GM12891 (cell line): Measurements from ENCODE around the gene VPS13D.

Source experiments
- PAX5 ChIP-seq: IDR thresholded peaks from 2 replicates; pipeline ENCODE4 v1.6.1; 2011; ENCODE audit warnings: low read length, moderate library complexity, mild to moderate bottlenecking; ENCODE audit not compliant: insufficient read depth, severe bottlenecking
- POLR2A ChIP-seq: IDR thresholded peaks from 2 replicates; pipeline ENCODE4 v1.6.1; 2011; ENCODE audit warnings: low read depth, low read length, control low read depth
- POLR2AphosphoS5 ChIP-seq: IDR thresholded peaks from 2 replicates; pipeline ENCODE4 v1.6.1; 2011; ENCODE audit warnings: low read depth, low read length, control low read depth
- TAF1 ChIP-seq: IDR thresholded peaks from 2 replicates; pipeline ENCODE4 v1.6.1; 2011; ENCODE audit warnings: low read depth, low read length, control low read depth

- TF ChIP-seq POLR2AphosphoS5 (no peak), PAX5 (no peak), POLR2A (no peak), TAF1 (no peak)
Observed at GRCh38 chr1:12555411-12556367, 325.9 kb downstream of the VPS13D start.
